MM.1S (cell line): ENCODE data around the gene PTGDS.

ENCODE experiments used
- DNase-seq: peaks from one replicate; pipeline ENCODE4 v3.0.0-alpha.2; 2015
- H2AFZ ChIP-seq: fragments of 300-600 bp; sonication (generic); 2 replicates; pipeline ENCODE4 v1.6.0; 2016; ENCODE audit warnings: antibody characterized with exemption, low read length
- H3F3A ChIP-seq: fragments of 300-600 bp; sonication (generic); 2 replicates; pipeline ENCODE4 v1.6.1; 2016; ENCODE audit warnings: mild to moderate bottlenecking, antibody characterized with exemption, low read length, moderate library complexity, mixed read lengths; ENCODE audit not compliant: insufficient read depth
- H3K27ac ChIP-seq: fragments of 300-600 bp; sonication (generic); 2 replicates; pipeline ENCODE4 v1.5.1; 2016; ENCODE audit warnings: mild to moderate bottlenecking, low read length
- H3K27me3 ChIP-seq: fragments of 300-600 bp; sonication (generic); replicated peaks from 2 replicates; pipeline ENCODE4 v1.6.0; 2016; ENCODE audit warnings: low read length; ENCODE audit not compliant: insufficient read depth
- H3K36me3 ChIP-seq: fragments of 300-600 bp; sonication (generic); replicated peaks from 2 replicates; pipeline ENCODE4 v1.6.1; 2016; ENCODE audit warnings: mild to moderate bottlenecking, low read length, mixed read lengths; ENCODE audit not compliant: insufficient read depth
- H3K4me1 ChIP-seq: fragments of 300-600 bp; sonication (generic); 2 replicates; pipeline ENCODE4 v1.6.1; 2016; ENCODE audit warnings: low read length, mixed read lengths
- H3K4me2 ChIP-seq: fragments of 300-600 bp; sonication (generic); 2 replicates; pipeline ENCODE4 v1.6.0; 2016; ENCODE audit warnings: low read depth, low read length
- H3K4me3 ChIP-seq: fragments of 300-600 bp; sonication (generic); 2 replicates; pipeline ENCODE4 v1.5.1; 2016; ENCODE audit warnings: low read length, mixed read lengths
- H3K79me2 ChIP-seq: fragments of 300-600 bp; sonication (generic); 2 replicates; pipeline ENCODE4 v1.6.1; 2016; ENCODE audit warnings: mixed run types, low read length, mixed read lengths
- H3K9ac ChIP-seq: fragments of 300-600 bp; sonication (generic); 2 replicates; pipeline ENCODE4 v1.6.1; 2016; ENCODE audit warnings: low read length, mixed read lengths
- H3K9me2 ChIP-seq: fragments of 300-600 bp; sonication (generic); replicated peaks from 2 replicates; pipeline ENCODE4 v1.6.1; 2016; ENCODE audit warnings: mild to moderate bottlenecking, low read length, mixed read lengths; ENCODE audit not compliant: insufficient read depth
- H3K9me3 ChIP-seq: fragments of 300-600 bp; sonication (generic); replicated peaks from 2 replicates; pipeline ENCODE4 v1.6.1; 2016; ENCODE audit warnings: mild to moderate bottlenecking, low read length, mixed read lengths; ENCODE audit not compliant: insufficient read depth
- H4K20me1 ChIP-seq: fragments of 300-600 bp; sonication (generic); 2 replicates; pipeline ENCODE4 v1.6.1; 2016; ENCODE audit warnings: mild to moderate bottlenecking, low read length, moderate library complexity, mixed read lengths; ENCODE audit not compliant: insufficient read depth
- EZH2 ChIP-seq: fragments of 300-600 bp; sonication (generic); optimal IDR thresholded peaks from 2 replicates; pipeline ENCODE3; 2017; ENCODE audit warnings: low read depth, mild to moderate bottlenecking, antibody characterized with exemption, low read length, mixed read lengths
- EZH2phosphoT487 ChIP-seq: fragments of 300-600 bp; sonication (generic); IDR thresholded peaks from 2 replicates; pipeline ENCODE4 v1.6.1; 2018; ENCODE audit warnings: antibody characterized with exemption, low read length
- TF ChIP-seq, protein P1 (sequence below): fragments of 300-600 bp; sonication (generic); IDR thresholded peaks from 2 replicates; pipeline ENCODE4 v1.5.1; 2016; ENCODE audit warnings: antibody characterized with exemption, low read length, mixed read lengths

The PTGDS gene

DNA sequence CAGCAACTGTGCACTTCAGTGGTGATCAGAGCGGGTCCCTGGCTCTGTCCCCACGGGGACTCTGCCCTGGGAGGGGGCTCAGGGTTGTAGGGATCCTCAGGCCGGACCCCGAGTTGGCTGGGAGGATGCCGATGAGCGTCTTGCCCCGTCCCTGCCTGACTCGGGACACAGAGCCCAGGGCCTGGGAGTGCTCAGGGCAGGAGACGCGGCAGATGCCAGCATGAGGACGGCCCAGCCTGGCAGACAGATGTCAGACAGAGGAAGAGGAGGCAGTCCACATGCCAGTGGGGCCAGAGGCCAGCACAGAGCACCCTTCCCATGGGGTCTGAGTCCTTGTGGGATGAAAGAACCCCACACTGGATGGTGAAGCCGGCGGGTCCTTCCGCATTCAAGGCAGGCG, 14.0 kb upstream of the PTGDS start:
- Histone ChIP-seq H3K36me3 (no peaks in the 10 kb centered on the region), H4K20me1 (no peaks in the 10 kb centered on the region), H3K9me3 (no peaks in the 10 kb centered on the region), H3K4me1 (no peaks in the 10 kb centered on the region), H3K4me3 (no peak overlapping the region), H3K79me2 (no peaks in the 10 kb centered on the region), H3K9ac (no peak overlapping the region), H3K4me2 (no peak overlapping the region), H3K27ac (no peak overlapping the region), H3F3A (no peaks in the 10 kb centered on the region), H2AFZ (no peak overlapping the region), H3K9me2 (no peaks in the 10 kb centered on the region), H3K27me3 (peaks cover 70% of the 10 kb centered on the region)
- no peak for DNase-seq
- no peak for TF ChIP-seq EZH2
- TF ChIP-seq, protein P1, sequence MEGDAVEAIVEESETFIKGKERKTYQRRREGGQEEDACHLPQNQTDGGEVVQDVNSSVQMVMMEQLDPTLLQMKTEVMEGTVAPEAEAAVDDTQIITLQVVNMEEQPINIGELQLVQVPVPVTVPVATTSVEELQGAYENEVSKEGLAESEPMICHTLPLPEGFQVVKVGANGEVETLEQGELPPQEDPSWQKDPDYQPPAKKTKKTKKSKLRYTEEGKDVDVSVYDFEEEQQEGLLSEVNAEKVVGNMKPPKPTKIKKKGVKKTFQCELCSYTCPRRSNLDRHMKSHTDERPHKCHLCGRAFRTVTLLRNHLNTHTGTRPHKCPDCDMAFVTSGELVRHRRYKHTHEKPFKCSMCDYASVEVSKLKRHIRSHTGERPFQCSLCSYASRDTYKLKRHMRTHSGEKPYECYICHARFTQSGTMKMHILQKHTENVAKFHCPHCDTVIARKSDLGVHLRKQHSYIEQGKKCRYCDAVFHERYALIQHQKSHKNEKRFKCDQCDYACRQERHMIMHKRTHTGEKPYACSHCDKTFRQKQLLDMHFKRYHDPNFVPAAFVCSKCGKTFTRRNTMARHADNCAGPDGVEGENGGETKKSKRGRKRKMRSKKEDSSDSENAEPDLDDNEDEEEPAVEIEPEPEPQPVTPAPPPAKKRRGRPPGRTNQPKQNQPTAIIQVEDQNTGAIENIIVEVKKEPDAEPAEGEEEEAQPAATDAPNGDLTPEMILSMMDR = no peak
- no peak for TF ChIP-seq EZH2phosphoT487

DNA sequence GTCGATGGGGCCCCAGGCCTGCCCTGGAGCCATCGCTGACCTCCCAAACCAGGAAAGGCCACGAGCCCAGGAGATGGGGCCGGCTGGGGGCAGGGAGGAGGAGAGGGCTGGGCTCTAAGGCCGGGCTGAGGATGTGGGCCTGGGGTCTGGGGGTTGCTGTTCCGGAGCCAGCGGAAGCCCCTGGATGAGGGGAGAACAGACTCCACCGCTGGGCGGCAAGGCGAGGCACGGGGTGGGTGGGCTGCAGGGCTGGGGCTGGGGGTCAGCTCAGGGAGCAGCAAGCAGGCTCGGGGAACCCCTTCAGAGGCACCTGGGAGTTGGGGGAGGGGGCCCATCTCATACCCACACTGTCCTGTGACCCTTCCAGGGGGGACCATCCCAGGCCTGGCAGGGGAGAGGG, 13.6 kb upstream of the PTGDS start:
- Histone ChIP-seq H2AFZ (no peak overlapping the region), H3K9ac (no peak overlapping the region)

DNA sequence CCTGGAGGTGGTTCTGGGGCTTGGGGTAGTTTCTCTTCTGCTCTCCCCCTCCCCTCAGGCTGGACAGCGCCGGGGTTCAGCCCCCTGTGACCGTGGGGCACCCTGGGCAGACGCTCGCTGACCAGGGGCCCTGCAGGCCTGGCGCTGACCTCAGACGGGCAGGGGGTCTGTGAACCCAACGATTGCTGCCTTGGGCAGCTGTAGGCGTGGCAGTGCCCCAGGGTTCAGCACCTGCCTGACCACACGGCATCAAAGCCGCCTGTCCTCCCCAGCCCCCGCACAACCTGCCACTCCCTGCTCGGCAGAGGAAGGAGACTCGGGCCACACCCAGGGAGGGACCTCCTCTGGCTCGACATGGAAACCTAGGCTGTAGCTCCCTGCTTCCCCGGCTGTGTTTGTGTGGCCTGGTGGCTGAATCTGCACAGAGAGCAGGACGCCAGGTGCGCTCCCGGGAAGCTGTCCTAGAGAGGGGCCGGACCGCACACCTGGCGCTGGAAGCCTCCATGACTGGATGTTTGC, 13.1 kb upstream of the PTGDS start:
- H3K9ac ChIP-seq = no peak overlapping the region
- H2AFZ ChIP-seq = no peak overlapping the region
- no peak for TF ChIP-seq EZH2
- no peak for TF ChIP-seq EZH2phosphoT487
- TF ChIP-seq, protein P1 = no peak
- H3K9me3 ChIP-seq = no peaks in the 10 kb centered on the region
- no peak overlapping the region for H3K4me3 ChIP-seq
- H3K27me3 ChIP-seq = peaks cover 70% of the 10 kb centered on the region
- H3K9me2 ChIP-seq = no peaks in the 10 kb centered on the region
- H3K79me2 ChIP-seq = no peaks in the 10 kb centered on the region
- peak overlapping the region; percentile 14; the same call in 1 of the 2 replicates for H3K4me2 ChIP-seq
- H3F3A ChIP-seq = no peaks in the 10 kb centered on the region
- no peaks in the 10 kb centered on the region for H3K36me3 ChIP-seq
- H4K20me1 ChIP-seq = no peaks in the 10 kb centered on the region
- no peaks in the 10 kb centered on the region for H3K4me1 ChIP-seq
- DNase-seq = no peak
- no peak overlapping the region for H3K27ac ChIP-seq

More for the DNA sequence above, 13.6 kb upstream of the PTGDS start:
- no peak for TF ChIP-seq EZH2phosphoT487
- TF ChIP-seq EZH2 = no peak
- TF ChIP-seq, protein P1 = no peak
- Histone ChIP-seq H3K36me3 (no peaks in the 10 kb centered on the region), H3K4me3 (no peak overlapping the region), H3K9me3 (no peaks in the 10 kb centered on the region), H3K9me2 (no peaks in the 10 kb centered on the region), H3K4me2 (no peak overlapping the region), H3K79me2 (no peaks in the 10 kb centered on the region), H4K20me1 (no peaks in the 10 kb centered on the region), H3K27me3 (peaks cover 70% of the 10 kb centered on the region), H3K27ac (no peak overlapping the region), H3F3A (no peaks in the 10 kb centered on the region), H3K4me1 (no peaks in the 10 kb centered on the region)
- no peak for DNase-seq
